HUES6 (cell line): ENCODE measurements around the gene RRAGC.

ENCODE experiments used
- H3K27ac ChIP-seq: 2 replicates; pipeline ENCODE4 v1.7.0; 2013; ENCODE audit warnings: low read depth, mild to moderate bottlenecking, low read length, inconsistent platforms
- H3K27me3 ChIP-seq: 2 replicates; pipeline ENCODE4 v1.6.1; 2013; ENCODE audit warnings: low read length; ENCODE audit not compliant: control insufficient read depth, insufficient read depth
- H3K36me3 ChIP-seq: 2 replicates; pipeline ENCODE4 v1.6.1; 2013; ENCODE audit warnings: low read length; ENCODE audit not compliant: control insufficient read depth, insufficient read depth
- H3K4me1 ChIP-seq: 2 replicates; pipeline ENCODE4 v1.6.1; 2013; ENCODE audit warnings: low read length; ENCODE audit not compliant: control insufficient read depth, insufficient read depth
- H3K4me3 ChIP-seq: 2 replicates; pipeline ENCODE4 v1.5.1; 2013; ENCODE audit warnings: low read depth, low read length
- H3K9ac ChIP-seq: one replicate; pipeline ENCODE4 v1.6.1; 2013; ENCODE audit warnings: mild to moderate bottlenecking, low read length
- H3K9me3 ChIP-seq: 2 replicates; pipeline ENCODE4 v1.6.1; 2013; ENCODE audit warnings: low read depth, low read length; ENCODE audit not compliant: control insufficient read depth, insufficient read depth

Gene RRAGC

DNA sequence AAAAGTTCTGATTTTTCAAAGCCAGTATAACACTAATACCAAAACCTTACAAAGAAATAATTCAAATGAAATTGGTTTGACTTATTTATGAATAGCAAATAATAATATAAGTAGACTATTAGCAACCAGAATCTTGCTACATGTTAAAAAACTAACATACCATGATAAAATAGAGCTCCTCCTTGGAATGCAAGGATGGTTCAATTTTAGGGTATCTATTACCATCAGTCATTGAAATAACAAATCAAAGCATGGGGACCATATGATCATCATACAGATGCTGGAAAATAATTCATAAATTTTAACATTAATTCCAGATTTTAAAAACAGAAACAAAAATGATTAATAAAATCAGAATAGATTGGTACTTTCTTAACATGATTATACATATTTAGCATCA lies 66.3 kb downstream of the RRAGC start:
- no peaks in the 10 kb centered on the region for H3K27me3 ChIP-seq
- peaks cover 11% of the 10 kb centered on the region for H3K4me1 ChIP-seq
- H3K9ac ChIP-seq: no peak overlapping the region

DNA sequence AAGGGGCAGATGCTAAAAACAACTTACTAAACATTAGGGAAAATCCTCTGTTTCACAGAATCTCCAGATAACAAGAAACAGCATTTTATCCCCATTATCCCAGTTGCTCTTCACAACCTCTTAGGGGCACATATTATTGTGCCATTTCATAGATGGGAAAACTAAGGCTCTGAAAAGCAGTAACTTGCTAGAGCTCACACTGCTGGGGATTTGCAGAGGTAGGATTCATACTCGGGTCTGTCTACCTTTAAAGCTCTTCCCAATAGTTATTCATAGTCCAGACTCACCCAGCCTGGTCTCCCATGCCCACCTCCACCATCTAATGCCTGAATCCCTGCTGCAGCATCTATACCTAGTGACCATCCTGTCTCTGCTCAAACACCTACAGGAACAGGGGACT lies 67.7 kb downstream of the RRAGC start:
- Histone ChIP-seq H3K9me3 (peaks cover 10% of the 10 kb centered on the region; the same call in 1 of the 2 replicates), H3K9ac (no peak overlapping the region), H3K27me3 (no peaks in the 10 kb centered on the region), H3K27ac (no peak overlapping the region), H3K4me3 (no peak overlapping the region), H3K4me1 (peaks cover 22% of the 10 kb centered on the region), H3K36me3 (no peaks in the 10 kb centered on the region)

More for the DNA sequence above, 66.3 kb downstream of the RRAGC start:
- no peak overlapping the region for H3K4me3 ChIP-seq
- H3K9me3 ChIP-seq: peaks cover 10% of the 10 kb centered on the region; the same call in 1 of the 2 replicates
- H3K27ac ChIP-seq: no peak overlapping the region
- no peaks in the 10 kb centered on the region for H3K36me3 ChIP-seq

DNA sequence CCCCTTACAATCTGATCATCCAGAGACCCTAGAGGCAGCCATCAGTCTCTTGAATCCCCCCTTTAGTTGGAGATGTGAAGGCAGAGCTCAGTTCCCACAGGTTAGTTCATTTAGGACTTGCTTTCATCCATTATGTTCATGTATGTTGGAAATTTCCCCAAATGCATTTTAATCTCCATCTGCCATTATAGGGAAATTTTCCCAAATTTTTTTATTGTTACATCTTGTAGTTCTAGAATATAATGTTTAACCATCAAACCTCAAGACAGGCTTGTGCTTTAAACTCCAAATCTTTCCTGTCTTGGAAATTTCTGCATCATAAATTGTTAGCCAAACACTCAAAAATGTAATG lies 68.4 kb downstream of the RRAGC start:
- no peak overlapping the region for H3K27ac ChIP-seq
- no peak overlapping the region for H3K9ac ChIP-seq
- peaks cover 27% of the 10 kb centered on the region for H3K4me1 ChIP-seq
- no peak overlapping the region for H3K4me3 ChIP-seq
- peaks cover 10% of the 10 kb centered on the region; the same call in 1 of the 2 replicates for H3K9me3 ChIP-seq
- H3K36me3 ChIP-seq: no peaks in the 10 kb centered on the region
- H3K27me3 ChIP-seq: no peaks in the 10 kb centered on the region

DNA sequence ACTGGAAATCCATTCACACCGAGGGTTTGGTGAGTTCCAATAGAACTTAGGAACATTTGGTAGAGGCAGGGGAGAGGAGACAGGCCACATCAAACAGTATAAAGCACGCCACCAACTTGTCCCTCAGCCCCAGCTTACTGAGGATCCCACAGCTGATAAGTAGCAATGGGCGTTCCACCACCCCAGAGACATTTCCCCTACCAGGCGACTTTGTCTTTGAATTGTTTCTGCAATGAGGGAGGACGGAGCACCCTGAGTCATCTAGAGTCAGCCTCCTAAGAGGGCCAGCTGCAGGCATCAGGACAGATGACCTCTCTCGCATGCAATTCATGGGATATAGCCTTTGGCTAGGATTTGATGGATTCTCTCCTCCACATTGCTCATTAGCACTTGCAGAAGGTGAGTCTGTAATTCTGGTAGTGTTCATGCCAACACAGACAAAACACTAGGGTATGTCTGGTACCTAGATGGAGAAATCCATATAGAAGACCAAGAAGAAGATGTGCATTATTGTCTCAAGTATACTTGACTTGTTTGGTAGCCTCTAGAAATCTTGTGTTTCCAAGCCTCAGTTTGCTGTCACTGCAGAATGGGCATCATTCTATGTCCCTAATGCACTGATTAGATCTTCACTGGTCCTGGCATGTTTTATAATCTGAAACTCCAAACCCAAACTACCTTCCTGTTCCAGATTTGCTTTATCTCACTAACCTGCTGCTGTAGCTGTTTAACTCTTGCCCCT lies 69.0 kb downstream of the RRAGC start:
- no peak overlapping the region for H3K9ac ChIP-seq
- H3K9me3 ChIP-seq: peaks cover 10% of the 10 kb centered on the region; the same call in 1 of the 2 replicates
- no peaks in the 10 kb centered on the region for H3K36me3 ChIP-seq
- no peak overlapping the region for H3K27ac ChIP-seq
- H3K27me3 ChIP-seq: no peaks in the 10 kb centered on the region
- no peak overlapping the region for H3K4me3 ChIP-seq
- H3K4me1 ChIP-seq: peaks cover 29% of the 10 kb centered on the region

DNA sequence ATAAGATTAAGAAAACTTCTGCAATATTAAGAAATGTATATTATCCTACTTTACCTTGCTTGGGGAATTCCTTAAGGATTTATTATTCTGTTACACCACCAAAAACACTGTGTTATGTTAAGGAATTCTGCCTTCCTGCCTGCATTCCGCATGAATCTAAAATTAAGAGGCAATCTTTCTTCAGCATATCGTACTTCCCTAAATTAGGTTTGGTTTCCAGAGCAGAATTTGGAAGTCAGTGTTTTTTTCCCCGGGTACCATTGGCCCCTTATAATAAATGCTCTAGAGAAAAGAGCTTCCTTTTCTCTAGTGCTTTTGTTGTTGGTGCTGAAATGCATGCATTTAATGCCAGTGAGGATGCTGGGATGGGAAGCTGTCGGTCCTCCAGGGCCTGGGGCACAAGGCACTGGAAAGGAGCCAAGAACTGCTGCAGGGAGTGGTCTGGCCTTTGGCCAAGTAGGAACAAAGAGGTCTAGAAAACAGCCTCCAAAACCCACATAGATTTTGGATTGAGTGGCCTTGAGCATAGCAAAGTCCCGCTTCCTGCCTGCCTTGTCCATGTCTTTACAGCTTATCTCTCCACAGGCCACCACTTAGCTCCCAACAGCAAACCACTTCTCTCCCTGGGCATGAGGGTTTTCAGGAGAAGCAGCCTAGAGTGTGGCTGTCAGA lies 69.9 kb downstream of the RRAGC start:
- Histone ChIP-seq H3K36me3 (no peaks in the 10 kb centered on the region), H3K9ac (no peak overlapping the region), H3K4me1 (peaks cover 29% of the 10 kb centered on the region), H3K27me3 (no peaks in the 10 kb centered on the region), H3K9me3 (peaks cover 10% of the 10 kb centered on the region; the same call in 1 of the 2 replicates), H3K4me3 (no peak overlapping the region), H3K27ac (no peak overlapping the region)

DNA sequence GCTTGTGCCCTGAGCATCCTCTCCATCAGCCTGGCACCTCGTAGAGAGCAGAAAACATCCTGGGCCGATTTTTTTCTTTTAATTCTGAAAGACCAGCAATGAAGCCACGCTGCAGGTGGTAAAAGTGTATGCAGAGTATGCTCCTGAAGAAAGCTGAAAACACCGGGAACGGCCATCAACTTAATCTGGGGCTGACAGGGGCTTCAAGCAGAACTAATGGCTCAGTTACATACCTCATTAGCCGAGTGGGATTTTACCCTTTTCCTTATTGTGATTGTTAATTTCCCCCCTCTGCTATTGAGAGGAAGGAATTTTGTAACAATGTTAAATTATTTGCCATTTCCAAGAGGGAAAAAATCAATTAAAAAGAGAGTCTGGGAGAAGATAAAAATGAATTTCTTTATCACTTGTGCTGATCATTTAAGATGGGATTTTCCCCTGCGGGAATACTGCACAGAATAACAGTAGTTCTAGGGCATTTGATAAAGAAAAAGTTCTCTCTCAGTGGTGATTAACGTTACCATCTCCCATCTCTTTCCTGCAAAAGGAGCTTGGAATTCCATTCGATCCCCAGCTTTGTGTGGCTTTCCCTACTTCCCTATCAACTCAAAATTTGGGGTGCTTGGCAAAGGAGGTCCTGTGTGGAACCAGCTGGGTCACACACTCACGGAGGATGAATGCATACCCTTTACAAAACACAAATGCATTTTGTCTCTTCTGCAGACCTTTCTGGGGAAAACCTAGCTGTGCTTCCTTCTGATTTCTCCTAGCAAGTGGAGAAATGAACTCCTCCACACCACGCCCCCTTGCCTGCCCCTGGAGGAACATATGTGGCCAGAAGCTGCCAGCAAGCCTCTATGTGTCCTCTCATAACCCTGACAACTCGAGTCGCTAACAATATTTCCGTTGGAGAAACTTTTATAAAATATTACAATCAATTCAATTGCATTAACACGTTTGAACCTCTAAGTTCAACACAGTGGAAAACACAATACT lies 70.9 kb downstream of the RRAGC start:
- Histone ChIP-seq H3K4me3 (no peak overlapping the region), H3K27me3 (peaks cover 3% of the 10 kb centered on the region; the same call in 1 of the 2 replicates), H3K9me3 (peaks cover 7% of the 10 kb centered on the region; the same call in 1 of the 2 replicates), H3K27ac (no peak overlapping the region), H3K4me1 (peaks cover 35% of the 10 kb centered on the region), H3K9ac (no peak overlapping the region), H3K36me3 (no peaks in the 10 kb centered on the region)
